ENCODE data around the gene SSUH2.
"Not testable (repeated sequence)": the region's sequence is repeated elsewhere in the genome, so short reads cannot be mapped to it uniquely, and the experiment has no call there.

SSUH2 gene

GRCh38 chr3:8608041-8608790 is 36.4 kb downstream of the SSUH2 start:
- DNase-seq = no peak

DNA sequence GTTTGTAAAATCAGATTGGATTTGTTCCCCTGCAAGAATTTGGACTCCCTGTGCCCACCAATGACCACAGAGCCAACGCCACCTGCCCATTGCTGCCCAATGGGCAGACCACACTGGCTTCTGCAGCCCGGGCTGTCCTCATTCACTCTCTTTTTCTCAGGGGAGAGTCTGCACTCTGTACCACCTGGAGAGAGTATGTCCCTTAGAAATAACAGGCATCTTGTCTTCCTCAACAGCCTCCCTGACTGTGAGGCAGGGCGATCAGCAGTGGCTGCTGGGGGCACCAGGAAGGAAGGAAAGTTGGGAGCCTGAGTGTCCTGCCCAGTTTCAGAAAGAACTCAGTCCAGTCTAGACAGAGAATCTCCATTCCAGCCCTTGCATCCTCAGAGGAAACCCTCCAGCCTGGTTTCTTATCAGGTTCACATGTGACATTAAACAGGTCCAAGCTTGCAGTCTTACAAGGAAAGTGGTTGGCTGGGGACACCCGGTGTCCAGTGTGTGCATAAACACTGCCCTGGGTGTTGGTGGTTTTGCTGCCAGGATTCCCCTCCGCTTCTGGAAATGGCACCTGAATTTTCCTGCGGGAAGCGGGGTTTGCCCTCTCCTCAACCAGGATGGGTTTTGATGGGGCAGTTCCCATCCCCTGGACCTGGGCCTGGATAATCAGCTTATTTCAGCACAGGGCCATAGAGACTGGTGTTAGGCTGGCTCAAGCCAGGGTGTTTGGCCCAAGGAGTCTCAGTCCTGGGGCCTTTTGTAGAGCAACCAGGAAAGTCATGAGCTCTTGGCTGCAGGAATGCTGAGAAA is 37.2 kb downstream of the SSUH2 start:
- DNase-seq = peak; percentile 7 to 32

- DNase-seq = no peak
These were observed 37.8 kb downstream of the SSUH2 start for GRCh38 chr3:8606701-8607231.

- DNase-seq = no peak
These were observed 39.6 kb downstream of the SSUH2 start for GRCh38 chr3:8604988-8605387.

- DNase-seq = no peak
These were observed 40.6 kb downstream of the SSUH2 start for GRCh38 chr3:8604006-8604405.

DNA sequence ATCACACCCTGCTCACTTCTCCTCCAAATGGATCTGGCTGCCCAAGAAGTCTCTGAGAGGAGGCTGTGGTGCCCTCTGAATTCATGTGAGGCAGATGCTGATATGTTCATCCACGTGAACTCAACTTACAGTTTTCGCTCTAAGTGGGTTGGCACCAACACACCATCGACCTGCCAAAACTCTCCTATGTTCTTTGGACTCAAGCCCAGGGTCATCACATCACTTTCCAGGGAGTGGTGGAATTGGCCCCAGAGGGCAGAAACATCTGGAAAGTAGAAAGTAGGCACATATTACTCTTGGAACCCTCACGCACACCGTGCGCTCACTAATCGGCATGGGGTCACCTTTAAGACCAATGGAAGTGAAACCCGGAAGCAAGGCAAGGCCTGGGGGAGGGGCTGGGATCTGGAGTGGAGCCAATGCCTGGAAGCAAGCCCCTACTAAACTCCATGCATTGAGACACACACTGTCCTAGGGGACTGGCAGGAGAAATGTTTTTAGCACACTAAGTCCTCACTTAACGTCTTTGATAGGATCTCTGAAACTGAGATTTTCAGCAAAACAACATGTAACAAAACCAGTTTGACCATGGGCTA is 41.4 kb downstream of the SSUH2 start:
- DNase-seq = no peak

DNA sequence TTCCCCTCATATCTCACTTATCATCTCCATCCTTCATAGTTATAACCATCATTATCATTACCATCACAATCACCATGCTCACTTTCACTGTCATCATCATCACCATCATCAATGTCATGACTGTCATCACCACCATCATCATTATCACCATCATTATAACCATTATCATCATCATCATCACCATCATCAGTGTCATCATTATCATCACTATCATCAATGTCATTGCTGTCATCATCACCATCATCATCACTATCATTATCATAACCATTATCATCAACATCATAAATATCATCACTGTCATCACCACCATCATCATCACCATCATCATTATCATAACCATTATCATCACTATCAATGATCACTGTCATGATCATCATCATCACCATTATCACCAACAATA is 44.1 kb downstream of the SSUH2 start:
- DNase-seq = no peak

- DNase-seq = no peak
These were observed 45.5 kb downstream of the SSUH2 start for GRCh38 chr3:8599146-8599545.

DNA sequence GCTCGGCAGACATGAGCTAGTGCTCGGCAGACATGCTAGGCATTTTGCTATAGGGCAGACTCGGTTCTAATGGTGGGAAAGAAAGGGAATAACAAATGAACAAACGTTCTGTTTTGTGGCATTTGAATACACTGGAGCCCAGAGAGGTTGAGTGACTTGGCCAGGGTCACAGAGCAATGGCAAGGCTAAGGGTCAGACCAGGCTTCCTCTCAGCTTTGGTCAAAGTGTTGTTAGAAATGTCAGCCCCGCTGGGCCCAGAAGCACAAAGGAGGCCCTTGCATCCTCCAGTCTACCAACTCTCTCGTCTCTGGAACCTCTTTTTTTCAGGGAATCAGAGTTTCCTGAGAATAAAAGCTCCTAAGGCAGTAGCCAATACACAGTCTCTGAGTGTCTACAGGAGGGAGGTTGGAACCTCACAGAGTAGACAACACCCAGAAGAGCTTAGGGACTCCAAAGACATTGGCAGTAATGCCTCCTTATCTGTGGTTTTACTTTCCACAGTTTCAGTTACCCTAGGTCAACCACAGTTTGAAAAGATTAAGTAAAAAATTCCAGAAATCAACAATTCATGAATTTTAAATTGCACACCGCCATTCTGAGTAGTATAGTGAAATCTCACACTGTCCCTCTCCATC is 47.3 kb downstream of the SSUH2 start:
- no peak for DNase-seq

GRCh38 chr3:8596321-8597218 is 48.0 kb downstream of the SSUH2 start:
- DNase-seq = no peak

- no peak for DNase-seq
These were observed 48.9 kb downstream of the SSUH2 start for GRCh38 chr3:8595695-8596115.

GRCh38 chr3:8595252-8595651 is 49.3 kb downstream of the SSUH2 start:
- no peak for DNase-seq

GRCh38 chr3:8593021-8593827 is 51.4 kb downstream of the SSUH2 start:
- DNase-seq = no peak

GRCh38 chr3:8589880-8590556 is 54.6 kb downstream of the SSUH2 start:
- DNase-seq = no peak

- DNase-seq = no peak
These were observed 59.9 kb downstream of the SSUH2 start for GRCh38 chr3:8584661-8585060.

- DNase-seq = no peak
These were observed 62.7 kb downstream of the SSUH2 start for GRCh38 chr3:8581806-8582445.

- DNase-seq = no peak
These were observed 63.2 kb downstream of the SSUH2 start for GRCh38 chr3:8581373-8581772.

DNA sequence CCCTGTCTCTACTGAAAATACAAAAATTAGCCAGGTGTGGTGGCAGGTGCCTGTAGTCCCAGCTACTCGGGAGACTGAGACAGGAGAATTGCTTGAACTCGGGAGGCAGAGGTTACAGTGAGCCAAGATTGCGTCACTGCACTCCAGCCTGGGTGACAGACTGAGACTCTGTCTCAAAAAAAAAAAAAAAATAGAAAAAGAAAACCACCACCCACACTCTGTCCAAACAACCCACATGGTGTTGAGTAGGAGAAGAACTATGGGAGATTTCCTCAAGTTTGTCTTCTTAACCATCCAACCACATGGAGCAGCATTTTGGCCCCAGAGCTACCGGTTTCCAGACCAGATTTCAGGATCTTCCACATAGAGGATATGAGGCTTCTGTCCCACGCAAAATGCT is 64.2 kb downstream of the SSUH2 start:
- DNase-seq = not testable (repeated sequence)

DNA sequence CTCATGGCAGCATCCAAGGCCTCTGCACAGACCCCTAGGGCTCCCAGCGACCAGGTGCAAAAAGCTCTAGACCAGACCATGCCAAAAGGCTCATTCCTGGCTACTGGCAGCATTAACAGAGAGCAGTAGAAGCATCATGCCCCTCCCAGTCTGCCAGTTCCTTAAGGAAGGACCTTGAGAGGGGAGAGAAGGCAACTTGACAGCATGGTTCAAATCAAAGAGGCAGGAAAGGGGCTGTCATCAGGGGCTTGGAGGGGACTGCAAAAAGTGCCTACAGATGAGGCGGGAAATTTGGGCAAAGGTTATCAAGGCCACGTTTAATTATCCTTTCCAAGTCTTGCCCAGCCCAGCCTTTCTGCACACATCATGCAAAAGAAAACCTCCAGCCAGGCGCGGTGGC is 64.7 kb downstream of the SSUH2 start:
- no peak for DNase-seq

GRCh38 chr3:8579096-8579495 is 65.5 kb downstream of the SSUH2 start:
- DNase-seq = no peak
